Measurements from ENCODE around the gene DROSHA.
"Not testable (repeated sequence)": the region's sequence is repeated elsewhere in the genome, so short reads cannot be mapped to it uniquely, and the experiment has no call there.

The DROSHA gene, protein sequence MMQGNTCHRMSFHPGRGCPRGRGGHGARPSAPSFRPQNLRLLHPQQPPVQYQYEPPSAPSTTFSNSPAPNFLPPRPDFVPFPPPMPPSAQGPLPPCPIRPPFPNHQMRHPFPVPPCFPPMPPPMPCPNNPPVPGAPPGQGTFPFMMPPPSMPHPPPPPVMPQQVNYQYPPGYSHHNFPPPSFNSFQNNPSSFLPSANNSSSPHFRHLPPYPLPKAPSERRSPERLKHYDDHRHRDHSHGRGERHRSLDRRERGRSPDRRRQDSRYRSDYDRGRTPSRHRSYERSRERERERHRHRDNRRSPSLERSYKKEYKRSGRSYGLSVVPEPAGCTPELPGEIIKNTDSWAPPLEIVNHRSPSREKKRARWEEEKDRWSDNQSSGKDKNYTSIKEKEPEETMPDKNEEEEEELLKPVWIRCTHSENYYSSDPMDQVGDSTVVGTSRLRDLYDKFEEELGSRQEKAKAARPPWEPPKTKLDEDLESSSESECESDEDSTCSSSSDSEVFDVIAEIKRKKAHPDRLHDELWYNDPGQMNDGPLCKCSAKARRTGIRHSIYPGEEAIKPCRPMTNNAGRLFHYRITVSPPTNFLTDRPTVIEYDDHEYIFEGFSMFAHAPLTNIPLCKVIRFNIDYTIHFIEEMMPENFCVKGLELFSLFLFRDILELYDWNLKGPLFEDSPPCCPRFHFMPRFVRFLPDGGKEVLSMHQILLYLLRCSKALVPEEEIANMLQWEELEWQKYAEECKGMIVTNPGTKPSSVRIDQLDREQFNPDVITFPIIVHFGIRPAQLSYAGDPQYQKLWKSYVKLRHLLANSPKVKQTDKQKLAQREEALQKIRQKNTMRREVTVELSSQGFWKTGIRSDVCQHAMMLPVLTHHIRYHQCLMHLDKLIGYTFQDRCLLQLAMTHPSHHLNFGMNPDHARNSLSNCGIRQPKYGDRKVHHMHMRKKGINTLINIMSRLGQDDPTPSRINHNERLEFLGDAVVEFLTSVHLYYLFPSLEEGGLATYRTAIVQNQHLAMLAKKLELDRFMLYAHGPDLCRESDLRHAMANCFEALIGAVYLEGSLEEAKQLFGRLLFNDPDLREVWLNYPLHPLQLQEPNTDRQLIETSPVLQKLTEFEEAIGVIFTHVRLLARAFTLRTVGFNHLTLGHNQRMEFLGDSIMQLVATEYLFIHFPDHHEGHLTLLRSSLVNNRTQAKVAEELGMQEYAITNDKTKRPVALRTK (N-terminal part only)

DNA sequence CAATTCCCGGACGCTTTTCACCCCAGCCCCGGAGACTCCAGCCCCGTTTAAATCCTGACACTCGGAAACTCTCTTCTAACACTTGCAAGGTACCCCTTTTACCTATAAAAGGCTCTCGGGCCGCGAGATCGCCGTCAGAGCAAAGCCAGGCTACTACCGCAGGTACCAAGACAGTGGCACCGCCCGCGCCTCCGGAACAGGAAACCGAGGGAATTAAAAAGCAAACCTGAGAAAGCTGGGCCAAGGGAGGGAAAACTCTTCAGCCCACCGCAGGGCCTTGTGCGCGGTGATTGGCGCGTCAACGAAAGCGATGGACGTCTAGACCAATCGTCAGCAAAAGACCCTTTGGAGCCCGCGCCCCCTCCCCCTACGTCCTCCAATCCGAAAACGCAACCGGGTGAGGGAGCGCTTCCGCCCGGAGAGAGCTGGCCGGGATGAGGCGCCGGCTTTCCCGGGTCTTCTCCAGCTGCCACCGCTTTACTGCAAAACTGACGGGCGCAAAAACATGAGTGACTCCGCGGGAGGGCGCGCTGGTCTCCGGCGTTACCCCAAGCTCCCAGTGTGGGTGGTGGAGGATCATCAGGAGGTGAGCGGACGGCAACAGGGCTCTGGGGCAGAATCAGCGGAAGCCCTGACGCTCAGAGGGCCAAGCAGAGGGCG lies at the start of gene DROSHA, which contains the start of gene C5orf22:
Gene DROSHA, minus strand, starts transcription at position 206 of the 660 bp plus-strand sequence. CDS start 3,034 bp downstream, outside the sequence.
Gene C5orf22, plus strand, starts transcription at position 414 of the 660 bp plus-strand sequence. Its CDS starts 92 bp downstream, at position 506.
- peak; percentile 98 for DNase-seq

DNA sequence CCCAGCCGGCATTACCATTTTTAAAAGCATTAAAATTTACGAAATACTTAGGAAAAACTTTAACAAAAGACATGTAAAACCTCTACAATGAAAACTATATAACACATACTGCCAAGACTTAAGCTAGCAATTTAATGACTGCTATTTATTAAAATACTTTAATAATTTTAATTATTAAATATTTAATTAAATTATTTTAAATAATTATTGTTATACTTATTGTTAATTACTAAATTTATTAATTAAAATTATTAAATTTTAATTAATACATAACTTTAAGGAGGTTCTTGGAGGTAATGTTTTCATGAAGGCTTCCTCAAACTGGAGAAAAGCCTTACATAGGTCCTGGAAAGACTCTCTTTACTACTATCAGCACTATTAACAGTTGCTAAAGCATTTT lies 47.7 kb upstream of the DROSHA start:
- DNase-seq = no peak

DNA sequence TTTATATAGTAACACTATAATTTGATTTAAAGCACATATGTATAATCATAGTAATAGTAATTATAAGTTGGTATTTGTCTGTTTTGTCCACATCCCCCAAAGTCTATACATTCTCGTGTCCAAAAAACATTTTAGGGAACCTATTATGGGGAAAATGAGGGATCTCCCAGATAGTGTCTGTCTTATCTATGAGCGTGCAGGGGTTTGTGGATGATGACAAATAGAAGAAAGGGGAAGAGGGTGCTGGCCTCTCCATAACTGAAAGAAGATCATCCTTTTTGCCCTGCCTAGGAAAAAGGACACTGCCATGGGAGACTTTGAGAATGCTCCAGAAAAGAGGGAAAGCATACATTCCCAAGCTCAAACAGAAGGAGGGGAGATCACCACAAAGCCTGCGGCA lies 45.5 kb upstream of the DROSHA start:
- no peak for DNase-seq

DNA sequence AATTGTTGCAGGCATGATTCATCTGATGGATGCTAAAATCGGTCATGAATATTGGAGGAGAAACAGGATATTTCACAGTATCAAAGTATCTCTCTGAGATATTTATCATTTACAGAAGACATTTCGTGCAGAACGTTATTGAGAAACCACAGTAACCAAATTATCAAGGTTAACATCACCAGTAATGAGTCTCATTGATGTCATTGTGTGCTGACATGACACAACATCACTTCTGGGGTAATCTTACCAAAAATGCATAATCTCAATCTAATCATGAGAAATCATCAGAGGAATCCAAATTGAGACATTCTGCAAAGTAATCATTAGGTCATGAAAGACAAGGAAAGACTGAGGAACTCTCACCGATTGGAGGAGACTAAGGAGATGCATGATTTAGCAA lies 42.9 kb upstream of the DROSHA start:
- DNase-seq = no peak

DNA sequence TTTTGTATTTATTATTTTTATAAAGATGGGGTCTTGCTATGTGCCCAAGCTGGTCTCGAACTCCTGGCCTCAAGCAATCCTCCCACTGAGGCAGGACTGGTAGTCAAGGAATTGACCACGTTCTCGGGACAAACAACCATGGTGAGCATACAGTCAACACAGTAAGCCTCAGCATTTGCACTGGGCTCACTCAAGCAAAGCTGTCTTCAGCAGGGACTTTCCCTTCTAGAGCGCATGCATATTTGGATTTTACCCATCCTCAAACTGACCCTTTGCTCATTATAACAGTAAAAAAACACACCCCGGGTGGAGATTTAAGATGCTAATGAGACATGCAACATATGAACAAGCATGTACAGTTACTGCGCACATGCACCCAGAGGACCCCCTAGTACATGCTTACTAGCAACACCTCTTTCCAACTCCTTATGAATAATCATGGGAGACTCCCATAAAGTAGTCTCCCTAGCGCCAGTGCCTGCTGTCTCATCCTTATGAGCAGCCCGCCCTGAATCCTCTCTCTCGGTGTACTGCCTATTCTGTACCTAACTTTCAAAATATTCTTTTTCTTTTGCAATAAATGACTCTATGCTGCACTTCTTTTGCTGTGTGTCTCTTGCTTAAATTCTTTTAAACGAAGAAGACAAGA lies 41.7 kb upstream of the DROSHA start:
- DNase-seq = no peak

DNA sequence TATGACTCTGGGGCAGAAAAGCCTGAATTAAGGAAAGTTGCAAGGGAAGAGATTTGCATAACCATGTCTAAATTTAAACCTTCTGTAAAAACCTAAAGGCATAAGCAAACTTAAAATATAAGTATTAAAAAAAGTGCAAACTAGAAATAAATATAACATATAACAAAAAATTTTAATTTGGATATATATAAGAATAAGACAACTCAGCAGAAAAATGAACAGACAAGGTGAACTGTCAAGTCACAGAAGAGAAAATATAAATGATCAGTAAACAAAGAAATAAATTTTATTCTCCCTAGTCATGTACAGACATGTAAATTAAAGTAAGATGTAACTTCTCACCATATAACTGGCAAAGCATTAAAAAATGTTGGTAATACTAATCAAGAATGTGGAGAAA lies 37.2 kb upstream of the DROSHA start:
- no peak for DNase-seq

DNA sequence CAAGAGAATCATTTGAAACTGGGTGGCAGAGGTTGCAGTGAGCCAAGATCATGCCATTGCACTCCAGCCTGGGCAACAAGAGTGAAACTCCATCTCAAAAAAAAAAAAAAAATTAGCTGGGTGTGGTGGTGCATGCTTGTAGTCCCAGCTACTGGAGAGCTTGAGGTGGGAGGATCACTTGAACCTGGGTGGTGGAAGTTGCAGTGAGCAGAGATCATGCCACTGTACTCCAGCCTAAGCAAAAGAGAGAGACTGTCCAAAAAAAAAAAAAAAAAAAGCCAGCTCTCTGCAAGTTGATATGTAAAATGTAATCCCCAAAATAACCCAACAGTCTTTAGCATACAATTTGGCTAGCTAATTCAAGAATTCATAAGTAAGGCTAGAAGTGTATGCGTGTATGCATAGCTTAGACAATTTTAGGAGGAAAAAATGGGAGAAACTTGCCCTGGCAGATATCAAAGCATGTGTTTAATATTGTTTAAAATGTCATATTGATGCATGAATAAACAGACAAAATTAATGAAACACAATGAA lies 36.5 kb upstream of the DROSHA start:
- DNase-seq = no peak

DNA sequence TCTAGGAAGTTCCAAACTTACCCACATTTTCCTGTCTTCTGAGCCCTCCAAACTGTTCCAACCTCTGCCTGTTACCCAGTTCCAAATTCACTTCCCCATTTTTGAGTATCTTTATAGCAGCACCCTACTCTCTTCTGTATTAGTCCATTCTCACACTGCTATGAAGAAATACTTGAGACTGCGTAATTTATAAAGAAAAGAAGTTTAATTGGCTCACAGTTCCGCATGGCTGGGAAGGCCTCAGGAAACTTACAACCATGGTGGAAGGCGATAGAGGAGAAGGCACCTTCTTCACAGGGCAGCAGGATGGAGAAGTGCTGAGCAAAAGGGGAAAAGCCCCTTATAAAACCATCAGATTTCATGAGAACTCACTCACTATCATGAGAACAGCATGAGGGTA lies 34.5 kb upstream of the DROSHA start:
- not testable (repeated sequence) for DNase-seq

DNA sequence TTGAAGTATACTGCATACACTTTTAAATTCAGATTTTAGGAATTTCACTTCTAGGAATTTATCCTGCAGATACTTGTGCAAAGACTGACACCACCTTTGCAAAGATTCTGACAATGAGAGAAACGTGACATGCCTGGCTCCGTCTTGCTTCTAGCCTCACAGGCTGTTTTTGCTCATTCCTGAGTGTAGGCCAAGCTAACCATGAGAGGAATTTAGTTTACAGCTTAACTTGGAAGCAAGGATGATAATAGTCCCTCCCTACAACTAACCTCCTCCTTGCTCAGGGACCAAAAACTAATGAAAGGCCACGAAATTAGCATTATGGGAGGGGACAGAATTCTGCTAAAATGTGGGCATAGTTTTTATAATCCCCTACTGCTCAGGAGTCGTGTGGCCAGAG lies 31.3 kb upstream of the DROSHA start:
- DNase-seq = no peak

DNA sequence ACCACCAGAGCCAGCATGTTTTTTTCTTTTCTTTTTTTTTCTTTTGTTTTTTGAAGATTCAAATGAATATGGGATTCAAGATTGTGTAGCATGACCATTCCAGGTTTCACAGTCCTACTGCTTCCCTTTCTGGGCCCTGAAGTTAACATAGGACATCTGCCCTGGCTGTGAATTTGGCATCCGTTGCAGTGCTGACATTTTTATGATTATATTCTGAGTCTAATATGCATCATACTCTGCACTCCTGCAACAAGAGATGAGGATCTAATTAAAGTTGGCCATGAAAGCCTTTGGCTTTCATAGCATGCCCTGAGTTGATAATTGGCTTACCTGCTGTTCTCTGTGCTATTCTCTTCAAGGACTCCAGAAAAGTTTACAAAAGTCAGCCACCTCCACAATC lies 30.1 kb upstream of the DROSHA start:
- DNase-seq = no peak

DNA sequence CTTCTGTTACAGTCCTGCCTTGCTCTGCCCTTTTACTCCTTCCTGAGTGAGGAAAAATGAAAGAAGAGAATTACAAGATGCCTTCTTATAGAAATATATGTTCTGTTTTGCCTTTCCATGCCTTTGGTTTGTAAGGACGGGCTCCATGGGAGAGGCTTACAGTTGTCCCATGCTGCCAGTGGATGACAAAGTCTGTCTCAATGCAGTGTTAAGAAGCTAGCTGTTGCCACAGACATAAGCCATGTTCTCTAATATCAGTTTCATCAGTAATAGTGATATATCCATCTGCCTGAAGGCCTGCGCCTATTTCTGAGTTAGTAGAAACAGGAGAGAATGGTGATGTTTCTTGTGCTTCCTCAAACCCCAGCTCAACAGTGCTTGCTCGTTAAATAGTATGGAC lies 28.0 kb upstream of the DROSHA start:
- DNase-seq = no peak

DNA sequence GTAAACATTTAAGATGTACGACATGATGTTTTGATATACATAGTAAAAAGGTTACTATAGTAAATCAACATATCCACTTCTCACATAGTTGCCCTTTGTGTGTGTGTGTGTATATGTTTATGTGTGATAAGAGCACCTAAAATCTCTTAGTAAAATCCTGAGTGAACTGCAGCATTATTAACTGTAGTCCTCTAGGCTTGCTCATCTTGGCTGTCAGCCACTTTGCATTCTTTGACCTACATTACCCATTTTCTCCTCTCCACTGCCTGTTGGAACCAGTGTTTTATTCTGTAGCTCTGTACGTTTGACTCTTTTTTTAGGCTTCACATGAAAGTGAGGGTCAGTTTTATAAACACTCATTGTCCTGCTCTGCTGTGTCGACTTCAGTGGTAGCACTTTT lies 24.6 kb upstream of the DROSHA start:
- DNase-seq = no peak

DNA sequence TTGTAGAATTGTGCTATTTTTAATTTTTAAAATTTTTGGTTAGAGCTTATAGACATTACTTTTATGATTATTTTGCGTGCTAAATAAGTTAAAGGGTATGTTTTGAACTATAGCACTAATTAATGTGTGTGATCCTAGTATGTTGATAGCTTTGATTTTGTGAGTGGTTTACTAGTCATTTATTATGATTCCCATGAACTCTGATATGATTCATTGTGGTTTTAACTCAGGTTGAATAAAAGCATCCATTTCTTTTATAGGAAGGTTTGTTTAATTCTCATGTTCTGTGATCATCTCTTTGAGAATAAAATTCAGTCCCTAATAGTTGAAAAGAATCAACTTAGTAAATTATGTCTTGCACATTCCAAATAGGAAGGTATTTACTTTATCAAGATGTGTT lies 22.7 kb upstream of the DROSHA start:
- no peak for DNase-seq

DNA sequence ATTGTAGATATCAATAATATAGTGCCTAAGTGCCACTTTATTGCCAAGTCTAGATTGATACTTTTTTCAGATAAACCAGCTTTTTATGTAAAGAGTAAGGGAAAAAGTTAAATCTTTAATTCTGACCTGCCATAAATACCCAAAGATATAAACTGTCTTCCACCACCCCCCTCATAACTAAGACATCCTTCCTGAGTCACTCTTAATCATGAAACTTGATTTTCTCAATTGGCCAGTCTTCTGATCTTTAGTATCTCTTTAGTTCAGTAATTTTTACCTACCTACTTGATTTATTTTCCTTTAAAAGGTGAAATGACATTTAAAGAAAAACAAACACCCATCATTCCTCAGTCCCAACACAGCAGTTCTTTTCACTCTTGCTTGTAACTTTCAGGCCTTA lies 22.0 kb upstream of the DROSHA start:
- no peak for DNase-seq

DNA sequence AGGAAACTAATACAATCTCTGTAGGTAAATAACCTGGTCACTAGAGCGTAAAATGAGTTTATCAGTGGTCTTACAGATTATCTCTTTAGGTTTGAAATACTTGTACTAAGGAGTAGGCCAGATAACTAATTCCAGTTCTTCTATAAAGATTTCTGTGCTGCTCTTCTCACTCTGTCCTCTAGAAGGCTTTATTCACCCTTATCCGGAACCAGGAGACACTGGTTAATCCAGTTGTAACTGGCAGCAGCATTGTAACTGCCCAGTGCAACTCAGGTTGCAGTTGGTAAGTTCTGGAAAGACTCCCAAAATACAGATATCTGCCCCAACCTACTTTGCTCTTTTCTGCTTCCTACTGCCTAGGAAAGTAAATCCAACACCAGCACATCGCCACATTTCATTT lies 20.0 kb upstream of the DROSHA start:
- DNase-seq = no peak

DNA sequence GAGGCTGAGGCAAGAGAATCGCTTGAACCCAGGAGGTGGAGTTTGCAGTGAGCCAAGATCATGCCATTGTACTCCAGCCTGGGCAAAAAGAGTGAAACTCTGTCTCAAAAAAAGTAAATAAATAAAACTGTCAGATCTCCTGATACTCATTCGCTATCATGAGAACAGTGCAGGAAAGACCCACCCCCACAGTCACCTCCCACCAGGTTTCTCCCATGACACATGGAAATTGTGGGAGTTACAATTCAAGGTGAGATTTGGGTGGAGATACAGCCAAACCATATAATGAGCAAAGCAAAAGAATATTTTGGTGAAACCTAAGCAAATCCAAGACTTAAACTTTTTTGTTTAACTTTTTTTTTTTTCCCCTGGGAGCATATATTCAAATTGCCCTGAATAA lies 17.2 kb upstream of the DROSHA start:
- DNase-seq = not testable (repeated sequence)

DNA sequence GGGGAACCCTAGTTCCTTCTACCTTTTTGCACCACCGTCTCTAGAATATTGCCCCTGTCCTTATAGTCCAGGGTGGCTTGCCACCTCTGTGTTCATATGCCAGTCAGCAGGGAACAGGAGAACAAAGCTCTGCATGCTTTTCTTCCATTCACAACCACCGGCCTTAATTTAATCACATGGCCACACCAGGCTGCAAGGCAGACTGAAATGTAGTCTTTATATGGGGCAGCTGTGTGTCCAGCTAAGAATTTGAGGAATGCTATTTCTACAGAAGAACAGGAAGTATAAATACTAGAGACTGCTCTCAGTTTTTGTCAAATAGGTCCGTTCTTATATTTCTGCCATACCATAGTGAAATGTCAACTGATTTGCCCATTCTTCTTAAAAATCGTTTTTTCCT lies 6.0 kb upstream of the DROSHA start:
- DNase-seq = no peak

DNA sequence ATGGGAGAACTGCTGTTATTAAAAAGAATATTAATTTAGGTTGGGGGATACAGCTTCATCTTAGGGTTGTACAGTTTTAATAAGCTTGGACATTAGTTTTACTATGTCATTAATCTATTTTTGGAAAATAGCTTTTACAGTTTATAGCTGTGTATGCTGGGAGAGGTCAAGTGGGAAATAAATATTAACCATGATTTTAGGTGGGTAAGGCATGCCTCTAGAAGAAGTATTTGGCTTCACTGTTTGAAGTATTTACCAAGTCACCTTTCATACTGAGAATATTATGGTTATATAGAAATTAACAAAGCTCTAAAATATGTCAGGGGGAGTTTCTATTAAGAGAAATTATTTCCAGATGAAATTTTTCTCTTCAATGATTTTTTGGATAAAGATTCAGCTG lies 5.5 kb upstream of the DROSHA start:
- no peak for DNase-seq

DNA sequence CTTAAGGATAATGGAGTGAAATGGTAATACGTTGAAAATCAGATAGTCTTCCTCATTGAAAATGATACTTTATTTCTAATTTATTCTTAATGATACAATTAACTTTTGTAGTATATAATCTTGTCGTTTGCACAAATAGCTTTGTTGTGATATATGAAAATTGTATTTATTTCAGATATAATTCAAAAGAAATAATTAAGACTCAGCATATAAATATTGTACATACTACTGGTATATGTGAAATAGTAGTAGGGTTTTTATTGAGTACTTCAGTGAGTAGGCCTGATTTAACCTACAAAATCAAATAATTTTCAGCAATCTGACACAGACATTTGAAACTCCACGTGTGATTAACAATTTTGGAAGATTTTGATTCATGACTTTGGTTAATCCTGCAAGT lies 5.0 kb upstream of the DROSHA start:
- no peak for DNase-seq

DNA sequence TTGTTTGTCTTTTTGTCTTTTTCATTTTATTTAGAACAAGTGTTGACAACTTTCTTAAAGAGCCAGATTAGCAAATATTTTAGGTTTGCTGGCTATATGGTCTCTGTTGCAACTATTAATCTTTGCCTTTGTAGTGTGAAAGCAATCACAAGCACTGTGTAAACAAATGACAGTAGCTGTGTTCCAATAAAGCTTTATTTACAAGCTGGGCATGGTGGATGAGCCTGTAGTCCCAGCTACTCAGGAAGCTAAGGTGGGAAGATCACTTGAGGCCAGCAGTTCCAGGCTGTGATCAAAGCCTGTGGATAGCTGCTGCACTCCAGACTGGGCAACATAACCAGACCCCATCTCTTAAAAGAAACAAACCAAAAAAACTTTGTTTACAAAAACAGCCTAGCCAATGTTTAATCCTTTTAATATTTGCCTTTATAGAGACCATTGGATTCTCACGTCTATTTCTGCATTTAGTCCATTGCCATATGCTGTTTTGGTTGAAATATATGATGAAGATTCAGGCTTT lies 2.7 kb upstream of the DROSHA start:
- no peak for DNase-seq

DNA sequence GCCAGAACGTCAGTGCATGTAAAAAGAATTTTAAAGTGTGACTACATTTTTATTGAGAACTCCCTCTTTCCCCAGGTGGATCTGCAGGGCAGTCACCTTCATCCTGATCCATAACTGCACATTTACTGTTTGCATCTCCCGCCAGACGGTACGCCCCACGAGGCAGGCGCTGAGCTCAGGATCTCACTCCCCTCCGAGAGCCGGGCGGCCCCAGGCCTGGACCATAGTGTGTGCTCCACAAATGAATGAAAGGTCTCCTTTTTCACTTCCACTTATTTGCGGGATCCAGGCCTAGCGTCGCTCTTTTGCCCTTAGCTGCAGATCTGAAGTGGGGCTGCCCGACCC lies 378 bp downstream of the DROSHA start:
- DNase-seq = no peak
